MM.1S (cell line): Measurements from ENCODE around the gene CNOT10.

Source experiments
- DNase-seq: peaks from one replicate; pipeline ENCODE4 v3.0.0-alpha.2; 2015
- H2AFZ ChIP-seq: fragments of 300-600 bp; sonication (generic); 2 replicates; pipeline ENCODE4 v1.6.0; 2016; ENCODE audit warnings: antibody characterized with exemption, low read length
- H3F3A ChIP-seq: fragments of 300-600 bp; sonication (generic); 2 replicates; pipeline ENCODE4 v1.6.1; 2016; ENCODE audit warnings: mild to moderate bottlenecking, antibody characterized with exemption, low read length, moderate library complexity, mixed read lengths; ENCODE audit not compliant: insufficient read depth
- H3K27ac ChIP-seq: fragments of 300-600 bp; sonication (generic); 2 replicates; pipeline ENCODE4 v1.5.1; 2016; ENCODE audit warnings: mild to moderate bottlenecking, low read length
- H3K27me3 ChIP-seq: fragments of 300-600 bp; sonication (generic); replicated peaks from 2 replicates; pipeline ENCODE4 v1.6.0; 2016; ENCODE audit warnings: low read length; ENCODE audit not compliant: insufficient read depth
- H3K36me3 ChIP-seq: fragments of 300-600 bp; sonication (generic); replicated peaks from 2 replicates; pipeline ENCODE4 v1.6.1; 2016; ENCODE audit warnings: mild to moderate bottlenecking, low read length, mixed read lengths; ENCODE audit not compliant: insufficient read depth
- H3K4me1 ChIP-seq: fragments of 300-600 bp; sonication (generic); 2 replicates; pipeline ENCODE4 v1.6.1; 2016; ENCODE audit warnings: low read length, mixed read lengths
- H3K4me2 ChIP-seq: fragments of 300-600 bp; sonication (generic); 2 replicates; pipeline ENCODE4 v1.6.0; 2016; ENCODE audit warnings: low read depth, low read length
- H3K4me3 ChIP-seq: fragments of 300-600 bp; sonication (generic); 2 replicates; pipeline ENCODE4 v1.5.1; 2016; ENCODE audit warnings: low read length, mixed read lengths
- H3K79me2 ChIP-seq: fragments of 300-600 bp; sonication (generic); 2 replicates; pipeline ENCODE4 v1.6.1; 2016; ENCODE audit warnings: mixed run types, low read length, mixed read lengths
- H3K9ac ChIP-seq: fragments of 300-600 bp; sonication (generic); 2 replicates; pipeline ENCODE4 v1.6.1; 2016; ENCODE audit warnings: low read length, mixed read lengths
- H3K9me2 ChIP-seq: fragments of 300-600 bp; sonication (generic); replicated peaks from 2 replicates; pipeline ENCODE4 v1.6.1; 2016; ENCODE audit warnings: mild to moderate bottlenecking, low read length, mixed read lengths; ENCODE audit not compliant: insufficient read depth
- H3K9me3 ChIP-seq: fragments of 300-600 bp; sonication (generic); replicated peaks from 2 replicates; pipeline ENCODE4 v1.6.1; 2016; ENCODE audit warnings: mild to moderate bottlenecking, low read length, mixed read lengths; ENCODE audit not compliant: insufficient read depth
- H4K20me1 ChIP-seq: fragments of 300-600 bp; sonication (generic); 2 replicates; pipeline ENCODE4 v1.6.1; 2016; ENCODE audit warnings: mild to moderate bottlenecking, low read length, moderate library complexity, mixed read lengths; ENCODE audit not compliant: insufficient read depth
- EZH2 ChIP-seq: fragments of 300-600 bp; sonication (generic); optimal IDR thresholded peaks from 2 replicates; pipeline ENCODE3; 2017; ENCODE audit warnings: low read depth, mild to moderate bottlenecking, antibody characterized with exemption, low read length, mixed read lengths
- EZH2phosphoT487 ChIP-seq: fragments of 300-600 bp; sonication (generic); IDR thresholded peaks from 2 replicates; pipeline ENCODE4 v1.6.1; 2018; ENCODE audit warnings: antibody characterized with exemption, low read length
- TF ChIP-seq, protein P1 (sequence below): fragments of 300-600 bp; sonication (generic); IDR thresholded peaks from 2 replicates; pipeline ENCODE4 v1.5.1; 2016; ENCODE audit warnings: antibody characterized with exemption, low read length, mixed read lengths

CNOT10 gene

GRCh38 chr3:32816439-32817256 is 131.7 kb downstream of the CNOT10 start:
- no peaks in the 10 kb centered on the region for H3F3A ChIP-seq
- no peak overlapping the region for H3K9ac ChIP-seq
- H3K4me2 ChIP-seq, result no peak overlapping the region
- no peak overlapping the region for H3K4me3 ChIP-seq
- H2AFZ ChIP-seq, result no peak overlapping the region
- DNase-seq, result no peak
- H3K79me2 ChIP-seq, result no peaks in the 10 kb centered on the region
- no peak overlapping the region for H3K27ac ChIP-seq
- H4K20me1 ChIP-seq, result no peaks in the 10 kb centered on the region
- no peaks in the 10 kb centered on the region for H3K4me1 ChIP-seq
- H3K9me3 ChIP-seq, result no peaks in the 10 kb centered on the region
- TF ChIP-seq EZH2 (no peak), EZH2phosphoT487 (no peak)
- TF ChIP-seq, protein P1, sequence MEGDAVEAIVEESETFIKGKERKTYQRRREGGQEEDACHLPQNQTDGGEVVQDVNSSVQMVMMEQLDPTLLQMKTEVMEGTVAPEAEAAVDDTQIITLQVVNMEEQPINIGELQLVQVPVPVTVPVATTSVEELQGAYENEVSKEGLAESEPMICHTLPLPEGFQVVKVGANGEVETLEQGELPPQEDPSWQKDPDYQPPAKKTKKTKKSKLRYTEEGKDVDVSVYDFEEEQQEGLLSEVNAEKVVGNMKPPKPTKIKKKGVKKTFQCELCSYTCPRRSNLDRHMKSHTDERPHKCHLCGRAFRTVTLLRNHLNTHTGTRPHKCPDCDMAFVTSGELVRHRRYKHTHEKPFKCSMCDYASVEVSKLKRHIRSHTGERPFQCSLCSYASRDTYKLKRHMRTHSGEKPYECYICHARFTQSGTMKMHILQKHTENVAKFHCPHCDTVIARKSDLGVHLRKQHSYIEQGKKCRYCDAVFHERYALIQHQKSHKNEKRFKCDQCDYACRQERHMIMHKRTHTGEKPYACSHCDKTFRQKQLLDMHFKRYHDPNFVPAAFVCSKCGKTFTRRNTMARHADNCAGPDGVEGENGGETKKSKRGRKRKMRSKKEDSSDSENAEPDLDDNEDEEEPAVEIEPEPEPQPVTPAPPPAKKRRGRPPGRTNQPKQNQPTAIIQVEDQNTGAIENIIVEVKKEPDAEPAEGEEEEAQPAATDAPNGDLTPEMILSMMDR, result no peak
- no peaks in the 10 kb centered on the region for H3K27me3 ChIP-seq
- H3K36me3 ChIP-seq, result no peaks in the 10 kb centered on the region
- H3K9me2 ChIP-seq, result no peaks in the 10 kb centered on the region

DNA sequence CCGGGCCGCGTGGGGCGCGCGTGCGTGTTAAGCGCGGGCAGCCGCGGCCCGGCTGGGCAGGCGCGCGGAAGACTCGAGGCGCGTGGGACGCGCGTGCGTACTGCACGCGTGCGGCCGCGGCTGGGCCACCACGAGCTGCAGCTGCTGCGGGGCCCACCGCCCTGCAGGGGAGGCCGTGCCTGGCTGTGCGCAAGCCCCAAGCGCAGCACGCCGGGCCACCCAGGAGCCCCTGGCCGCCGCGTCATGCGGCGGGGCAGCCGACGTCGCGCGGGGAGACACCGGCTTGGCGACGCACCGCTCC is 132.2 kb downstream of the CNOT10 start:
- Histone ChIP-seq H3K9me2 (no peaks in the 10 kb centered on the region), H3K27me3 (no peaks in the 10 kb centered on the region), H3K4me2 (no peak overlapping the region), H4K20me1 (no peaks in the 10 kb centered on the region), H3K27ac (no peak overlapping the region), H3K9ac (no peak overlapping the region), H3K79me2 (no peaks in the 10 kb centered on the region), H3K4me1 (no peaks in the 10 kb centered on the region), H2AFZ (no peak overlapping the region), H3K36me3 (no peaks in the 10 kb centered on the region), H3K4me3 (no peak overlapping the region), H3K9me3 (no peaks in the 10 kb centered on the region), H3F3A (no peaks in the 10 kb centered on the region)
- no peak for DNase-seq
- TF ChIP-seq, protein P1, result no peak
- no peak for TF ChIP-seq EZH2phosphoT487

DNA sequence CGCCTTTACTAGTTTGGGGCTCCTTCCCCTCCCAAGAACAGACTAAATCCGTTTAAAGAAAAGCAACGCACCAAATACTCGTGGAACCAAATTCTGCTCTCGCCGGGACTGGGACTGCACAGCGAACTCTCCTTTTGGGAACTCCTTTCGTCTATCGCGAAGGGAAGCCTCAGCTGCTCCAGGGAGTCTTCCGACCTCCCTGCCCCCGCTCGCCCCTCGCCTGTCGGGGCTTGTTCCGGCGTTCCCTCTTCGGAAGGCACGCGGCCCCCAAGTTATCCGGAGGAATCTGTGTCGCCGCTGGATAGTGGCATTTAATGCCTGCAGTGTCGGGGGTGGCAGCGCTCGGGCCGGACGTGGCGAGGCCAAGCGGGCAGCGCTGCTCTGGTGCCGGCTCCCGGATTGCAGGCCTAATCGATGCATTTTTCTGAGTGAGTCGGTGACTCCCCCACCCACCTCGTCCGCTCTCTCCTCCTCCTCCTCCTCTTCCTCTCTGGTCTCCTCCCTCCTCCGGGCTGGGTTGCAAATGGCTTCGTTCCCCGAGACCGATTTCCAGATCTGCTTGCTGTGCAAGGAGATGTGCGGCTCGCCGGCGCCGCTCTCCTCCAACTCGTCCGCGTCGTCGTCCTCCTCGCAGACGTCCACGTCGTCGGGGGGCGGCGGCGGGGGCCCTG is 132.7 kb downstream of the CNOT10 start, which contains the start of gene TRIM71:
TSS of gene TRIM71 (plus strand) at position 440 of the 671 bp plus-strand sequence. CDS start at position 524, 84 bp downstream.
- H2AFZ ChIP-seq, result no peak within 1 kb of the TSS
- H3K4me2 ChIP-seq, result no peak within 1 kb of the TSS
- H3K9ac ChIP-seq, result no peak within 1 kb of the TSS
- no peaks in the 10 kb centered on the region for H3K36me3 ChIP-seq
- no peaks in the 10 kb centered on the region for H3K9me3 ChIP-seq
- H3K4me1 ChIP-seq, result no peaks in the 10 kb centered on the region
- H3K27ac ChIP-seq, result no peak within 1 kb of the TSS
- H3K4me3 ChIP-seq, result no peak within 1 kb of the TSS
- no peaks in the 10 kb centered on the region for H3K27me3 ChIP-seq
- H3F3A ChIP-seq, result no peaks in the 10 kb centered on the region
- TF ChIP-seq, protein P1, result no peak
- no peak for TF ChIP-seq EZH2
- no peak for TF ChIP-seq EZH2phosphoT487
- DNase-seq, result no peak
- no peaks in the 10 kb centered on the region for H3K79me2 ChIP-seq
- no peaks in the 10 kb centered on the region for H4K20me1 ChIP-seq
- H3K9me2 ChIP-seq, result no peaks in the 10 kb centered on the region
